ENCODE measurements around the gene BTF3. TPM values are rescaled to one million over a fixed set of nuclear protein-coding genes. Genes with fewer than 3 reads are reported as not detected.

The BTF3 gene
- total RNA-seq, 1 donor from 2014 or later: 384 TPM

GRCh38 chr5:73542020-73542419, 43.8 kb downstream of the BTF3 start:
- no peaks in the 10 kb centered on the region for H3K9me3 Mint-ChIP-seq (ENCODE audit: low read depth)
- no peak for DNase-seq (ENCODE audit: low spot score)
- H3K4me3 Mint-ChIP-seq (ENCODE audit: unreplicated experiment): no peak overlapping the region
- no peaks in the 10 kb centered on the region for H3K36me3 Mint-ChIP-seq (ENCODE audit: low read depth)
- peaks cover 11% of the 10 kb centered on the region for H3K4me1 Mint-ChIP-seq (ENCODE audit: low read depth)
- H3K27me3 Mint-ChIP-seq (ENCODE audit: low read depth): peaks cover 9% of the 10 kb centered on the region
- no peak overlapping the region for H3K27ac Mint-ChIP-seq (ENCODE audit: unreplicated experiment)
- TF ChIP-seq CTCF (IDR thresholded peaks at IDR 0.05): no peak

GRCh38 chr5:73544429-73545402, 46.5 kb downstream of the BTF3 start:
- Mint-ChIP-seq H3K36me3 (ENCODE audit: low read depth) (no peaks in the 10 kb centered on the region), H3K9me3 (ENCODE audit: low read depth) (peaks cover 3% of the 10 kb centered on the region), H3K27ac (ENCODE audit: unreplicated experiment) (no peak overlapping the region), H3K4me3 (ENCODE audit: unreplicated experiment) (no peak overlapping the region), H3K27me3 (ENCODE audit: low read depth) (peaks cover 10% of the 10 kb centered on the region), H3K4me1 (ENCODE audit: low read depth) (peaks cover 6% of the 10 kb centered on the region)
- TF ChIP-seq CTCF (IDR thresholded peaks at IDR 0.05): no peak
- DNase-seq (ENCODE audit: low spot score): no peak

DNA sequence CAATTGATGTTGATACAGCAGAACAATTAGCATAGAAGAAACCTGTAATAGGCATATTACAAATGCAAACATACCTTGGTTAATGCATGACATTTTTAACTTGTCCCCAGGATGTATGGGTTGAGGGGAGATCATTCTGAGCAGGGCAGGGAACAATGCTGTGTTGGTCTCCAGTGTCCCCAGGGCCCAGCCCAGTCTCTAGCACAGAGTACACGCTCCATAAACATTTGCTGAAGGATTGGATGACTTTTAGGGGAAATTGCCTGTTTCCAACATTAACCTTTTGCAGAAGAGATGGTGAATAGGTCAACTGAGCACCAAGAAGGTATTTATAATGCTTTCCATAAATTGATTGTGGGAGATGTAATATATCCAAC, 47.1 kb downstream of the BTF3 start:
- Mint-ChIP-seq H3K4me3 (ENCODE audit: unreplicated experiment) (no peak overlapping the region), H3K4me1 (ENCODE audit: low read depth) (no peaks in the 10 kb centered on the region), H3K27me3 (ENCODE audit: low read depth) (peaks cover 9% of the 10 kb centered on the region), H3K36me3 (ENCODE audit: low read depth) (no peaks in the 10 kb centered on the region), H3K9me3 (ENCODE audit: low read depth) (peaks cover 3% of the 10 kb centered on the region), H3K27ac (ENCODE audit: unreplicated experiment) (no peak overlapping the region)
- no peak for DNase-seq (ENCODE audit: low spot score)
- no peak for TF ChIP-seq CTCF (IDR thresholded peaks at IDR 0.05)

- Mint-ChIP-seq H3K27ac (ENCODE audit: unreplicated experiment) (no peak overlapping the region), H3K4me1 (ENCODE audit: low read depth) (no peaks in the 10 kb centered on the region), H3K9me3 (ENCODE audit: low read depth) (peaks cover 3% of the 10 kb centered on the region), H3K36me3 (ENCODE audit: low read depth) (peaks cover 11% of the 10 kb centered on the region), H3K27me3 (ENCODE audit: low read depth) (peaks cover 3% of the 10 kb centered on the region), H3K4me3 (ENCODE audit: unreplicated experiment) (no peak overlapping the region)
- no peak for TF ChIP-seq CTCF (IDR thresholded peaks at IDR 0.05)
- no peak for DNase-seq (ENCODE audit: low spot score)
These were observed 51.8 kb downstream of the BTF3 start for GRCh38 chr5:73550016-73550415.

DNA sequence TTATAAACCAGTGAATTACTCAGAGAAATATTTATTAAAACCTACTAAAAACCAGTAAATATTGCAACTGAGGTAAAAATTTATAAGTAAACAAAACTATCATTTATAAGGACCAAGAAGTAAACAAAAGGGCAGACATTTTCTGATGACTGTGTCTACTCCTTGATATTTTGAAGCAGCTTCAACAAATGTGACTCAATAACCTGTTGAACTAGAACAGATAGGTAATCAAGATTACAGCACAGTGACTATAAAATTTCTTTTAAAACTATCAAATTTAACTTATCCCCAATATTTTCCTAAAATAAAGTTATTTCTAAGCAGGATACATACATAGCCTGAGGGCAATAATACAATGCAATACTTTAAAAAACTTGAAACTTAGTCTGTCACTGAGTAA, 54.4 kb downstream of the BTF3 start:
- Mint-ChIP-seq H3K36me3 (ENCODE audit: low read depth) (peaks cover 13% of the 10 kb centered on the region), H3K27ac (ENCODE audit: unreplicated experiment) (no peak overlapping the region), H3K27me3 (ENCODE audit: low read depth) (peaks cover 3% of the 10 kb centered on the region), H3K4me3 (ENCODE audit: unreplicated experiment) (no peak overlapping the region), H3K9me3 (ENCODE audit: low read depth) (peaks cover 3% of the 10 kb centered on the region), H3K4me1 (ENCODE audit: low read depth) (peaks cover 5% of the 10 kb centered on the region)
- no peak for TF ChIP-seq CTCF (IDR thresholded peaks at IDR 0.05)
- no peak for DNase-seq (ENCODE audit: low spot score)

Other genes with a start within 250 kb of the BTF3 start
- gene FOXD1, start 49.7 kb upstream of the BTF3 start, total RNA-seq: 28.1 to 78.9 TPM (median 28.6 TPM) in 3 replicates
- 14.9 to 19.2 TPM (median 18.9 TPM) in 3 replicates for gene ANKRA2, start 67.2 kb downstream of the BTF3 start, total RNA-seq
- 16.7 to 21.6 TPM (median 18.4 TPM) in 3 replicates for gene UTP15, start 67.3 kb downstream of the BTF3 start, total RNA-seq
- gene ARHGEF28, start 127.8 kb downstream of the BTF3 start, total RNA-seq: 9.3 to 20.1 TPM (median 10.1 TPM) in 3 replicates